HCT116 (cell line): ENCODE measurements around the gene SCNN1B. TPM values are rescaled to one million over a fixed set of nuclear protein-coding genes. Genes with fewer than 3 reads are reported as not detected.

Source experiments
- ATAC-seq: fragments of 200-7000 bp; cut with Tn5 transposase; 2 replicates; pipeline ENCODE4 v1.9.1; 2020; ENCODE audit warnings: mild to moderate bottlenecking, moderate library complexity
- BruUV-seq: library from RNA; stranded (reverse); fragments of 400-500 nt; replicated peaks from 2 replicates; lab custom pipeline; 2021; lab: Mats Ljungman, UMichigan
- CTCF ChIA-PET: fragments of 300-600 bp; sonication (Branson Sonifier 250); formaldehyde crosslinking; loops from one replicate; lab custom pipeline; 2021; ENCODE audit warnings: antibody characterized with exemption; lab: Charles Lee
- POLR2A ChIA-PET: fragments of 300-600, 350-600 bp; sonication (Branson Sonifier 250); formaldehyde crosslinking; loops from one replicate; lab custom pipeline; 2021; ENCODE audit warnings: antibody characterized with exemption; lab: Charles Lee
- RAD21 ChIA-PET, 2 experiments: fragments of 300-600 bp; sonication (Branson Sonifier 250); formaldehyde crosslinking; loops; one replicate each; lab custom pipeline; 2023; ENCODE audit warnings: low total read pairs in 2 of 2; ENCODE audit not compliant: uncharacterized antibody in 2 of 2, unreplicated experiment in 2 of 2, low non-redundant PET in 1 of 2; lab: Charles Lee
- DNase-seq: peaks from one replicate; pipeline ENCODE4 v3.0.0-alpha.2; 2010; ENCODE audit warnings: low read depth, low spot score
- H2AFZ ChIP-seq: fragments of 200-600 bp; shearing (Covaris generic), sonication (generic); 2 replicates; pipeline ENCODE4 v1.6.1; 2017; ENCODE audit warnings: low read depth, mixed run types, mixed read lengths, antibody characterized with exemption, low read length; ENCODE audit not compliant: poor library complexity, severe bottlenecking
- H3K27ac ChIP-seq: 2 replicates; pipeline ENCODE4 v1.5.1; 2012; ENCODE audit warnings: low read depth, low read length
- H3K27me3 ChIP-seq: fragments of 200-600 bp; sonication (generic); 2 replicates; pipeline ENCODE4 v1.6.1; 2016; ENCODE audit warnings: mixed run types, low read length, mixed read lengths; ENCODE audit not compliant: insufficient read depth
- H3K36me3 ChIP-seq, 2 experiments: fragments of 200-500 bp in 1 of 2; fragments of 200-600 bp in 1 of 2; sonication (Bioruptor generic) in 1 of 2; sonication (generic) in 1 of 2; 2 replicates each; pipeline versions ENCODE4 v1.5.1 to v1.6.1; 2014 to 2016; ENCODE audit warnings: low read length in 2 of 2, inconsistent platforms in 1 of 2, mixed read lengths in 1 of 2, mixed run types in 1 of 2; ENCODE audit not compliant: insufficient read depth in 2 of 2, control insufficient read depth in 1 of 2
- H3K4me1 ChIP-seq, 2 experiments: fragments of 200-600 bp in 1 of 2; sonication (generic) in 1 of 2; 2 replicates each; pipeline versions ENCODE4 v1.5.1 to v1.6.1; 2012 to 2017; ENCODE audit warnings: low read length in 2 of 2, inconsistent platforms in 1 of 2, mild to moderate bottlenecking in 1 of 2, mixed read lengths in 1 of 2, mixed run types in 1 of 2, moderate library complexity in 1 of 2; ENCODE audit not compliant: insufficient read depth in 2 of 2, control insufficient read depth in 1 of 2
- H3K4me2 ChIP-seq: fragments of 200-600 bp; sonication (generic); 2 replicates; pipeline ENCODE4 v1.6.1; 2017; ENCODE audit warnings: mixed run types, low read length, mixed read lengths
- H3K4me3 ChIP-seq, 2 experiments: fragments of 200-600 bp in 1 of 2; sonication (generic) in 1 of 2; replicated peaks in 1 of 2; 2 replicates each; pipeline ENCODE4 v1.5.1; 2011 to 2016; ENCODE audit warnings: low read length in 2 of 2, control low read depth in 1 of 2, low read depth in 1 of 2, mild to moderate bottlenecking in 1 of 2, mixed read lengths in 1 of 2, mixed run types in 1 of 2
- H3K79me2 ChIP-seq: fragments of 200-600 bp; sonication (generic); 2 replicates; pipeline ENCODE4 v1.6.1; 2017; ENCODE audit warnings: mild to moderate bottlenecking, mixed run types, low read length, moderate library complexity, mixed read lengths; ENCODE audit not compliant: insufficient read depth
- H3K9ac ChIP-seq: fragments of 200-600 bp; sonication (generic); 2 replicates; pipeline ENCODE4 v1.6.1; 2016; ENCODE audit warnings: low read length, mixed read lengths
- H3K9me2 ChIP-seq: fragments of 200-600 bp; sonication (generic), shearing (Covaris generic); 2 replicates; pipeline ENCODE4 v1.6.1; 2017; ENCODE audit warnings: mixed run types, mild to moderate bottlenecking, moderate library complexity; ENCODE audit not compliant: insufficient read depth
- H3K9me3 ChIP-seq, 2 experiments: fragments of 200-500 bp in 1 of 2; fragments of 200-600 bp in 1 of 2; sonication (Bioruptor generic) in 1 of 2; sonication (generic) in 1 of 2; 2 replicates each; pipeline ENCODE4 v1.6.1; 2014 to 2017; ENCODE audit warnings: low read length in 2 of 2, mixed read lengths in 2 of 2, inconsistent platforms in 1 of 2, low read depth in 1 of 2, mild to moderate bottlenecking in 1 of 2, mixed run types in 1 of 2, moderate library complexity in 1 of 2; ENCODE audit not compliant: control insufficient read depth in 1 of 2, insufficient read depth in 1 of 2
- H4K20me1 ChIP-seq: fragments of 200-600 bp; sonication (generic), shearing (Covaris generic); 2 replicates; pipeline ENCODE4 v1.6.1; 2017; ENCODE audit warnings: mixed run types, mild to moderate bottlenecking, moderate library complexity; ENCODE audit not compliant: insufficient read depth
- EGR1 ChIP-seq: IDR thresholded peaks from 2 replicates; pipeline ENCODE4 v1.6.1; 2012; ENCODE audit warnings: low read depth
- ELF1 ChIP-seq: IDR thresholded peaks from 2 replicates; pipeline ENCODE4 v1.6.1; 2012; ENCODE audit warnings: low read depth, borderline replicate concordance
- JUND ChIP-seq: IDR thresholded peaks from 2 replicates; pipeline ENCODE4 v1.6.1; 2012
- POLR2A ChIP-seq: IDR thresholded peaks from 2 replicates; pipeline ENCODE4 v1.7.0; 2011; ENCODE audit warnings: borderline replicate concordance; ENCODE audit not compliant: insufficient read depth, insufficient read length; ENCODE audit errors: extremely low read depth
- SIN3A ChIP-seq: IDR thresholded peaks from 2 replicates; pipeline ENCODE4 v1.6.1; 2012; ENCODE audit warnings: low read depth
- SP1 ChIP-seq: IDR thresholded peaks from 2 replicates; pipeline ENCODE4 v1.6.1; 2012; ENCODE audit warnings: low read depth
- ZNF274 ChIP-seq: fragments of 200-500 bp; sonication (Bioruptor generic); IDR thresholded peaks from 2 replicates; pipeline ENCODE4 v1.6.1; 2014; ENCODE audit warnings: mild to moderate bottlenecking, low read depth, low read length, inconsistent platforms
- intact Hi-C: fragments of 100-400 bp; cut with micrococcal nuclease; formaldehyde crosslinking; loops from 2 replicates; pipeline ENCODE4 v1.10.0; 2022
- total RNA-seq: library from RNA; stranded (reverse); gene quantifications from one replicate; pipeline ENCODE4 v1.2.1, GENCODE V29; 2021; ENCODE audit not compliant: unreplicated experiment
- TF ChIP-seq, protein P1 (sequence below), 3 experiments: fragments of 200-600 bp in 1 of 3; sonication (generic) in 1 of 3; IDR thresholded peaks in 2 of 3; conservative IDR thresholded peaks in 1 of 3; 2 replicates each; pipeline ENCODE4 v1.5.1; 2012 to 2017; ENCODE audit warnings: low read depth in 2 of 3, low read length in 2 of 3, antibody characterized with exemption in 1 of 3, borderline replicate concordance in 1 of 3, control low read depth in 1 of 3, mild to moderate bottlenecking in 1 of 3, mixed read lengths in 1 of 3, mixed run types in 1 of 3, moderate library complexity in 1 of 3; ENCODE audit not compliant: insufficient read depth in 1 of 3
- TF ChIP-seq, protein P2 (sequence below): IDR thresholded peaks from 2 replicates; pipeline ENCODE4 v1.6.1; 2012

SCNN1B gene
- total RNA-seq, 1 experiment from 2014 or later: 0.37 TPM

DNA sequence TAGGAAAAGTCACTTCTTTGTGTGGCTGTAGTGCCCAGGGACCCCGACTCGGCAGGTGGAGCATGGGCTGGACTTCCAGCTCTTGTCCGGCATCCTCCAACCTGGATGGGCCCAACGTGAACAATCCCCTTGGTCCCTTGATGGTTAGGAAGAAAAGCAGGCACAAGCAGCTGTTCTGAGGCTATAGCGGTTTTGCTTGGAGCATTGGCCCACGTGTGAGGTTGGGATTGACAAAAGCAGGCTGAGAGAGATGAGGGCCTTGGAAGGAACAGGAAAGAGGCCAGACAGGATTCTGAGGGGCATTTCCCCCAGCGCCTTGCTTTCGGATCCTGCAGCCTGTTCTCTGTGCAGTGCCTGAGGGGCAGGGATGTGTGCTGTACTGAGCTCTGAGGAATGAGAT is 28.1 kb downstream of the SCNN1B start:
- Histone ChIP-seq H2AFZ (no peak overlapping the region), H3K36me3 (no peaks in the 10 kb centered on the region), H3K4me3 (no peak overlapping the region), H3K9ac (no peak overlapping the region), H3K4me1 (no peaks in the 10 kb centered on the region), H3K79me2 (no peaks in the 10 kb centered on the region), H3K4me2 (no peak overlapping the region), H4K20me1 (no peaks in the 10 kb centered on the region), H3K9me2 (no peaks in the 10 kb centered on the region), H3K27ac (no peak overlapping the region), H3K27me3 (no peaks in the 10 kb centered on the region), H3K9me3 (no peaks in the 10 kb centered on the region)
- ChIA-PET RAD21 (no interaction called here), CTCF (no interaction called here), POLR2A (no interaction called here)
- DNase-seq (no peak), ATAC-seq (no peak)
- TF ChIP-seq, protein P1, sequence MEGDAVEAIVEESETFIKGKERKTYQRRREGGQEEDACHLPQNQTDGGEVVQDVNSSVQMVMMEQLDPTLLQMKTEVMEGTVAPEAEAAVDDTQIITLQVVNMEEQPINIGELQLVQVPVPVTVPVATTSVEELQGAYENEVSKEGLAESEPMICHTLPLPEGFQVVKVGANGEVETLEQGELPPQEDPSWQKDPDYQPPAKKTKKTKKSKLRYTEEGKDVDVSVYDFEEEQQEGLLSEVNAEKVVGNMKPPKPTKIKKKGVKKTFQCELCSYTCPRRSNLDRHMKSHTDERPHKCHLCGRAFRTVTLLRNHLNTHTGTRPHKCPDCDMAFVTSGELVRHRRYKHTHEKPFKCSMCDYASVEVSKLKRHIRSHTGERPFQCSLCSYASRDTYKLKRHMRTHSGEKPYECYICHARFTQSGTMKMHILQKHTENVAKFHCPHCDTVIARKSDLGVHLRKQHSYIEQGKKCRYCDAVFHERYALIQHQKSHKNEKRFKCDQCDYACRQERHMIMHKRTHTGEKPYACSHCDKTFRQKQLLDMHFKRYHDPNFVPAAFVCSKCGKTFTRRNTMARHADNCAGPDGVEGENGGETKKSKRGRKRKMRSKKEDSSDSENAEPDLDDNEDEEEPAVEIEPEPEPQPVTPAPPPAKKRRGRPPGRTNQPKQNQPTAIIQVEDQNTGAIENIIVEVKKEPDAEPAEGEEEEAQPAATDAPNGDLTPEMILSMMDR (IDR thresholded peaks at IDR 0.05 in 2 of 3, conservative IDR thresholded peaks at IDR 0.05 in 1 of 3; ENCODE audit: borderline replicate concordance in 1 of 3, insufficient read depth in 1 of 3, low read depth in 2 of 3, low read length in 2 of 3): no peak
- TF ChIP-seq ELF1 (no peak), SIN3A (no peak), SP1 (no peak), JUND (no peak), EGR1 (no peak), POLR2A (no peak), ZNF274 (no peak)
- TF ChIP-seq, protein P2, sequence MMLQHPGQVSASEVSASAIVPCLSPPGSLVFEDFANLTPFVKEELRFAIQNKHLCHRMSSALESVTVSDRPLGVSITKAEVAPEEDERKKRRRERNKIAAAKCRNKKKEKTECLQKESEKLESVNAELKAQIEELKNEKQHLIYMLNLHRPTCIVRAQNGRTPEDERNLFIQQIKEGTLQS: no peak
- intact Hi-C loops: no loop called here
- BruUV-seq: no TSS peak
